Fibroblast of skin of right quadriceps (primary cell): ENCODE data around the gene KCNJ2.

Experiments used
- DNase-seq: peaks from one replicate; pipeline ENCODE4 v3.0.0-alpha.2; 2013

Gene KCNJ2

GRCh38 chr17:70206361-70207010, 37.2 kb downstream of the KCNJ2 start:
- DNase-seq: no peak

- DNase-seq: no peak
Observed at GRCh38 chr17:70207184-70207583, 37.9 kb downstream of the KCNJ2 start.

GRCh38 chr17:70208080-70208794, 38.9 kb downstream of the KCNJ2 start:
- no peak for DNase-seq

GRCh38 chr17:70208825-70209555, 39.7 kb downstream of the KCNJ2 start:
- no peak for DNase-seq

GRCh38 chr17:70215656-70216055, 46.3 kb downstream of the KCNJ2 start:
- no peak for DNase-seq

GRCh38 chr17:70217571-70217970, 48.2 kb downstream of the KCNJ2 start:
- no peak for DNase-seq

- DNase-seq: no peak
Observed at GRCh38 chr17:70225276-70225675, 55.9 kb downstream of the KCNJ2 start.
